Panc1 (cell line): ENCODE measurements around the gene LDB3.

Experiments
- POLR2AphosphoS5 ChIP-seq: IDR thresholded peaks from 2 replicates; pipeline ENCODE4 v1.6.1; 2012; ENCODE audit warnings: mild to moderate bottlenecking, low read depth, low read length, moderate library complexity
- TCF7L2 ChIP-seq: IDR thresholded peaks from 2 replicates; pipeline ENCODE4 v1.6.1; 2011; ENCODE audit warnings: mild to moderate bottlenecking, low read depth, low read length, inconsistent platforms
- TF ChIP-seq, protein P1 (sequence below): fragments of 450-650 bp; IDR thresholded peaks from 2 replicates; pipeline ENCODE4 v1.5.1; 2017; ENCODE audit warnings: mild to moderate bottlenecking

GRCh38 chr10:86757113-86757972 lies 89.0 kb downstream of the LDB3 start:
- TF ChIP-seq, protein P1, sequence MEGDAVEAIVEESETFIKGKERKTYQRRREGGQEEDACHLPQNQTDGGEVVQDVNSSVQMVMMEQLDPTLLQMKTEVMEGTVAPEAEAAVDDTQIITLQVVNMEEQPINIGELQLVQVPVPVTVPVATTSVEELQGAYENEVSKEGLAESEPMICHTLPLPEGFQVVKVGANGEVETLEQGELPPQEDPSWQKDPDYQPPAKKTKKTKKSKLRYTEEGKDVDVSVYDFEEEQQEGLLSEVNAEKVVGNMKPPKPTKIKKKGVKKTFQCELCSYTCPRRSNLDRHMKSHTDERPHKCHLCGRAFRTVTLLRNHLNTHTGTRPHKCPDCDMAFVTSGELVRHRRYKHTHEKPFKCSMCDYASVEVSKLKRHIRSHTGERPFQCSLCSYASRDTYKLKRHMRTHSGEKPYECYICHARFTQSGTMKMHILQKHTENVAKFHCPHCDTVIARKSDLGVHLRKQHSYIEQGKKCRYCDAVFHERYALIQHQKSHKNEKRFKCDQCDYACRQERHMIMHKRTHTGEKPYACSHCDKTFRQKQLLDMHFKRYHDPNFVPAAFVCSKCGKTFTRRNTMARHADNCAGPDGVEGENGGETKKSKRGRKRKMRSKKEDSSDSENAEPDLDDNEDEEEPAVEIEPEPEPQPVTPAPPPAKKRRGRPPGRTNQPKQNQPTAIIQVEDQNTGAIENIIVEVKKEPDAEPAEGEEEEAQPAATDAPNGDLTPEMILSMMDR = no peak
- TF ChIP-seq POLR2AphosphoS5 (no peak), TCF7L2 (no peak)
